PC-3 (cell line): ENCODE results near the gene SLC12A8. TPM values are rescaled to one million over a fixed set of nuclear protein-coding genes. Genes with fewer than 3 reads are reported as not detected.

Source experiments
- ATAC-seq: fragments of 200-7000 bp; cut with Tn5 transposase; 2 replicates; pipeline ENCODE4 v1.9.1; 2020; ENCODE audit warnings: mild to moderate bottlenecking, moderate library complexity
- BruUV-seq: library from RNA; stranded (reverse); fragments of 400-500 nt; replicated peaks from 2 replicates; lab custom pipeline; 2021; lab: Mats Ljungman, UMichigan
- CTCF ChIA-PET: fragments of 300-600 bp; sonication (Branson Sonifier 250); formaldehyde crosslinking; loops from one replicate; lab custom pipeline; 2022; ENCODE audit warnings: antibody characterized with exemption; lab: Charles Lee
- POLR2A ChIA-PET: fragments of 300-600 bp; sonication (Branson Sonifier 250); formaldehyde crosslinking; loops from one replicate; lab custom pipeline; 2022; ENCODE audit warnings: antibody characterized with exemption; ENCODE audit not compliant: unreplicated experiment; lab: Charles Lee
- DNase-seq: peaks from one replicate; pipeline ENCODE4 v3.0.0-alpha.2; 2015
- H2AFZ ChIP-seq: fragments of 300-600 bp; sonication (generic); 2 replicates; pipeline ENCODE4 v1.6.0; 2016; ENCODE audit warnings: antibody characterized with exemption, low read length
- H3F3A ChIP-seq: fragments of 300-600 bp; sonication (generic); one replicate; pipeline ENCODE4 v1.6.0; 2017; ENCODE audit warnings: antibody characterized with exemption, low read length, control low read depth, mild to moderate bottlenecking; ENCODE audit not compliant: unreplicated experiment
- H3K27ac ChIP-seq: fragments of 300-600 bp; sonication (generic); 2 replicates; pipeline ENCODE4 v1.5.1; 2016; ENCODE audit warnings: mild to moderate bottlenecking, low read length
- H3K27me3 ChIP-seq: fragments of 300-600 bp; sonication (generic); 2 replicates; pipeline ENCODE4 v1.6.1; 2016; ENCODE audit warnings: low read length, mixed read lengths
- H3K36me3 ChIP-seq: fragments of 300-600 bp; sonication (generic); 2 replicates; pipeline ENCODE4 v1.6.1; 2016; ENCODE audit warnings: low read depth, mixed run types, low read length, mixed read lengths
- H3K4me1 ChIP-seq: fragments of 300-600 bp; sonication (generic); 2 replicates; pipeline ENCODE4 v1.5.1; 2016; ENCODE audit warnings: low read length; ENCODE audit not compliant: insufficient read depth
- H3K4me2 ChIP-seq: fragments of 300-600 bp; sonication (generic); 2 replicates; pipeline ENCODE4 v1.6.0; 2016; ENCODE audit warnings: low read length
- H3K4me3 ChIP-seq: fragments of 300-600 bp; sonication (generic); 2 replicates; pipeline ENCODE4 v1.5.1; 2016; ENCODE audit warnings: mild to moderate bottlenecking, low read length, mixed read lengths
- H3K79me2 ChIP-seq: fragments of 300-600 bp; sonication (generic); 2 replicates; pipeline ENCODE4 v1.6.1; 2017; ENCODE audit warnings: low read length, mixed read lengths
- H3K9ac ChIP-seq: fragments of 300-600 bp; sonication (generic); 2 replicates; pipeline ENCODE4 v1.6.0; 2016; ENCODE audit warnings: mild to moderate bottlenecking, low read length
- H3K9me2 ChIP-seq: fragments of 300-600 bp; sonication (generic); replicated peaks from 2 replicates; pipeline ENCODE4 v1.6.1; 2016; ENCODE audit warnings: mixed run types, low read length, mixed read lengths
- H3K9me3 ChIP-seq: fragments of 300-600 bp; sonication (generic); 2 replicates; pipeline ENCODE4 v1.6.1; 2016; ENCODE audit warnings: low read length, mixed read lengths
- H4K20me1 ChIP-seq: fragments of 300-600 bp; sonication (generic); 2 replicates; pipeline ENCODE4 v1.6.1; 2016; ENCODE audit warnings: low read length, mixed read lengths
- CTCF ChIP-seq: fragments of 300-600 bp; sonication (generic); conservative IDR thresholded peaks from 2 replicates; pipeline ENCODE4 v1.5.1; 2017; ENCODE audit warnings: antibody characterized with exemption, low read depth, mild to moderate bottlenecking, low read length
- EZH2 ChIP-seq: fragments of 300-600 bp; sonication (generic); IDR thresholded peaks from one replicate; pipeline ENCODE4 v1.6.1; 2017; ENCODE audit warnings: antibody characterized with exemption, mild to moderate bottlenecking, low read length; ENCODE audit not compliant: unreplicated experiment
- EZH2phosphoT487 ChIP-seq: fragments of 300-600 bp; sonication (generic); IDR thresholded peaks from 2 replicates; pipeline ENCODE4 v1.6.1; 2018; ENCODE audit warnings: mild to moderate bottlenecking, antibody characterized with exemption, low read length, borderline replicate concordance
- intact Hi-C: fragments of 100-400 bp; cut with micrococcal nuclease; formaldehyde crosslinking; loops from 2 replicates; pipeline ENCODE4 v1.9.0; 2023
- total RNA-seq: library from RNA; depleted of rRNA; stranded (reverse); fragments of >200 nt; gene quantifications from 2 replicates; pipeline ENCODE4 v1.2.3, GENCODE V29; 2014

SLC12A8 gene
- total RNA-seq, 1 experiment from 2014 or later = 11.0 TPM

- CTCF ChIA-PET = no interaction called here
These were observed 21.8 kb downstream of the SLC12A8 start for GRCh38 chr3:125190786-125191185.

GRCh38 chr3:125189378-125190165 lies 23.0 kb downstream of the SLC12A8 start:
- CTCF ChIA-PET = no interaction called here

More at GRCh38 chr3:125190786-125191185, 21.8 kb downstream of the SLC12A8 start:
- H3K27ac ChIP-seq = no peak overlapping the region
- no peaks in the 10 kb centered on the region for H3K9me3 ChIP-seq
- no peaks in the 10 kb centered on the region for H4K20me1 ChIP-seq
- no peak overlapping the region for H3K4me3 ChIP-seq
- no peaks in the 10 kb centered on the region for H3K4me1 ChIP-seq
- H3K9me2 ChIP-seq = no peaks in the 10 kb centered on the region
- H3K9ac ChIP-seq = no peak overlapping the region
- H3K36me3 ChIP-seq = no peaks in the 10 kb centered on the region
- no peaks in the 10 kb centered on the region for H3K79me2 ChIP-seq
- no TSS peak for BruUV-seq
- H3F3A ChIP-seq = no peaks in the 10 kb centered on the region
- TF ChIP-seq EZH2phosphoT487 (no peak), EZH2 (no peak), CTCF (no peak)
- DNase-seq (no peak), ATAC-seq (no peak)
- intact Hi-C loops = no loop called here
- H3K27me3 ChIP-seq = no peaks in the 10 kb centered on the region
- H2AFZ ChIP-seq = no peak overlapping the region
- no peak overlapping the region for H3K4me2 ChIP-seq
- POLR2A ChIA-PET = no interaction called here

More at GRCh38 chr3:125189378-125190165, 23.0 kb downstream of the SLC12A8 start:
- intact Hi-C loops = no loop called here
- BruUV-seq = no TSS peak
- no peaks in the 10 kb centered on the region for H3K9me3 ChIP-seq
- no peaks in the 10 kb centered on the region for H3K9me2 ChIP-seq
- DNase-seq (no peak), ATAC-seq (no peak)
- H3K27ac ChIP-seq = no peak overlapping the region
- H3K27me3 ChIP-seq = no peaks in the 10 kb centered on the region
- H4K20me1 ChIP-seq = no peaks in the 10 kb centered on the region
- H3K36me3 ChIP-seq = no peaks in the 10 kb centered on the region
- H3K4me1 ChIP-seq = no peaks in the 10 kb centered on the region
- no peak overlapping the region for H3K9ac ChIP-seq
- H2AFZ ChIP-seq = no peak overlapping the region
- POLR2A ChIA-PET = no interaction called here
- no peaks in the 10 kb centered on the region for H3F3A ChIP-seq
- no peak overlapping the region for H3K4me2 ChIP-seq
- TF ChIP-seq EZH2phosphoT487 (no peak), EZH2 (no peak), CTCF (no peak)
- H3K79me2 ChIP-seq = no peaks in the 10 kb centered on the region
- H3K4me3 ChIP-seq = no peak overlapping the region
